LHCN-M2 (cell line): ENCODE measurements around the gene OR2J3. TPM values are rescaled to one million over a fixed set of nuclear protein-coding genes. Genes with fewer than 3 reads are reported as not detected.
A peak's percentile ranks its signal among the peaks of the same experiment; 100 is the strongest.
"Not testable (repeated sequence)": the region's sequence is repeated elsewhere in the genome, so short reads cannot be mapped to it uniquely, and the experiment has no call there.

ENCODE experiments used
- DNase-seq: peaks from one replicate; pipeline ENCODE4 v3.0.0-alpha.2; 2012; ENCODE audit warnings: low read depth
- polyA plus RNA-seq: library from polyadenylated mRNA; unstranded; fragments of >200 nt; gene quantifications from one replicate; pipeline ENCODE4 v1.2.1, GENCODE V29; 2012; ENCODE audit warnings: missing spikeins
- total RNA-seq: library from RNA; depleted of rRNA; stranded (reverse); fragments of >200 nt; gene quantifications from 2 replicates; pipeline ENCODE4 v1.2.3, GENCODE V29; 2014; rRNA removed

OR2J3 gene
- not detected in 2 replicates for total RNA-seq
- polyA plus RNA-seq, result not detected

DNA sequence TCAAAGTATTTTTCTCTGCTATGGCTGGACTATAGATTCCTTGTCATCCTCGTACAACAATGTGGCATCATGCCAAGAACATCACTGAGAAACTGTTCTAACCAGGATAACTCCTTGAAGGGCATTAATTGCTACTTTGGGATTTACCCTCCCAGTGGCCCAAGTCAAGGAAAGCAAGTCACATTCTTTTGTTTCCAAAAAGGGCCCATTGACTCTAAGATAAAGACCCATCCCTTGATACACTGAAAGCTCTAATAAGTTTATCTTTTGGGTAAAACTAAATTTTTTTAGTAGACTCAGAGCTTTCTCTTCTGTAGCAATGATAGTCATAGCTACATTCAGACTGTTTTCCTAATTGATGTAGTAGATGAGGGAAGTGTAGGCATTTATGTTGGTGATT lies at the start of gene OR2J3:
Gene OR2J3 (plus strand): TSS at position 301 of the 400 bp plus-strand sequence. CDS start 3,833 bp downstream, outside the sequence.
- no peak for DNase-seq

DNA sequence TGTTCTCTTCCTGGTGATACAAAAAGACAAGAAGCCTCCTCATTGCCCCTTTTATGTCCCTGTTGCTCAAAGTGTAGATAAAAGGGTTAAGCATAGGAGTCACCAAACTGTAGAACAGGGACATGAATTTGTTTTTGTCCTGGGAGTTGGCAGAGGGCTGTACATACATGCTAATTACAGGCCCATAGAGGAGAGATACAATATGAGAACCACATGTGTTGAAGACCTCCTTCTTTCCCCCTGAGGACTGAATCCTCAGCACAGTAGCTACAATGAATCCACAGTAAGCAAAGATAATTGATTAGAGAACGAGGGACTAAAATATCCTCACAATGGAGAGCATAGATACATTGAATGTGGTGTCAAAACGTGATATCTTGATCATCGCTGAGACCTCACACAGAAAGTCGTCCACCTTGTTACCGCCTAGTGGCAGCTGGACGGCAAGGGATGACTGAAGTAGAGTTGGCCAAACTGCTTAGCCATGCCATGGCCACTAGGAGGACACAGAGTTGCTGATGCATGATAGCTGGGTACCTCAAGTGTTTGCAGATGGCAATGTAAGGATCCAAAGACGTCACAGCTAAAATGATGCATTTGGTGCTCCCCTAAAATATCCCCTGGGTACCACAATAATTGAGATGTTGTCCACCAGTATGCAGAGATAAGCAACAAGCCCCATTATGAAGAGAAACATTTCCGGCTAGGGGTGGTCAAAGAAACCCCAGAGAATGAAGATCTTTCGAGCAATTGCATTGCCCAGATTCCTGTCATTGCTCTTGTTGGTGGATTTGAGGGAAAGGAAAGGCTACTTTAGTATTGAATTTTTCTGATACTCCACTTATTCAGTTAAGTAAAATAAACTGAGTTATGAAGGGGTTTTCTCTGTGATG lies 35.8 kb upstream of the OR2J3 start:
- DNase-seq, result peak; percentile 10

DNA sequence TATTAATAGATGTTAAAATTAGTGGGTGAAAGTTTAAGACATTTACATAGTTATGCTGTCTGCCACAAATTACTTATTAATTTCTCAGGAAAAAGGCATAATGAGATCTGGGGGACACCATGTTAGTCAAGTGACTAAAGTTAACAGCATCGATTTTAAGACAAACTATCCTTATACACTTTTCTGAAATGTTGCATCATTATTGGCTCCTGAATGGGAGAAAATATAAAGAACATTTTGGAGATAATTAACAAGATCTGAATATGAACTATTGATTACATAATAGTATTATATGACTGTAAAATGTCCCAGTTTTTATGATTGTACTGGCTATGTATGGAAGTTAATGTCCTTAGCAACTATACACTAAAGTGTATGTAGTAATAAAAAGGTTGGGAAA lies 28.7 kb upstream of the OR2J3 start:
- no peak for DNase-seq

DNA sequence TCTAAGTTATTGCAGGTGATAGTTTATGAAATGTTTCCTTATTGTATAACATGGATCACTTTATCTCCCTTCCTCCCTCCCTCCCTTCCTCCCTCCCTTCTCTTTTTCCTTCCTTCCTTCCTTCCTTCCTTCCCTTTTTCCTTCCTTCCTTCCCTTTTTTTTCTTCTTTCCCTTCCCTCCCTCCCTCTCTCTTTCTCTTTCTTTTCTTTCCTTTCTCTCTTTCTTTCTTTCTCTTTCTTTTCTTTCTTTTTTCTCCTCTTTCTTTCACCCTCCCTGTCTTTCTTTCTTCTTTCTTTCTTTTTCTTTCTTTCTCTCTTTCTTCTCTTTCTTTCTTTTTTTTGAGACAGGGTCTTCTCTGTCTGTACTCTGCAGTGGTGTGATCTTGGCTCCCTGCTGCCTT lies 26.5 kb upstream of the OR2J3 start:
- no peak for DNase-seq

DNA sequence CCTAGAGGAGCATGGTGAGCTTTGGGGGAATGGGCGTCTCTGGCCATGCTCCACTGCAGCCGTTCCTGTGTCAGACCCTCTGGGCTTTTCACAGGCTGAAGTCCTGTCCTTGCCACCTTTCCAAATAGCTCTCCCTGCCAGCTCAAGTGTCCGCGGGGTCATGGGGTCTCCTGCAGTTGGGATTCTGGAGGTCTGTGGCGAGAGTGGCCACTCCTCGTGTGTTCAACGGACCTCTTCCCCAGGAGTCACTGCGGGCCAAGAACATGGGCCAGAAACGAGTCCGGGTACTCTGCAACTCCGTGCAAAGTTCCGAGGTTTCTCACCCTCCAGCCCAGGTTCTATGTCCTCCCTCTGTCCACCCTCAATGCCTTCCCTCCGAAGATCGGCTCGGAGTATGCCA lies 25.4 kb upstream of the OR2J3 start:
- no peak for DNase-seq

DNA sequence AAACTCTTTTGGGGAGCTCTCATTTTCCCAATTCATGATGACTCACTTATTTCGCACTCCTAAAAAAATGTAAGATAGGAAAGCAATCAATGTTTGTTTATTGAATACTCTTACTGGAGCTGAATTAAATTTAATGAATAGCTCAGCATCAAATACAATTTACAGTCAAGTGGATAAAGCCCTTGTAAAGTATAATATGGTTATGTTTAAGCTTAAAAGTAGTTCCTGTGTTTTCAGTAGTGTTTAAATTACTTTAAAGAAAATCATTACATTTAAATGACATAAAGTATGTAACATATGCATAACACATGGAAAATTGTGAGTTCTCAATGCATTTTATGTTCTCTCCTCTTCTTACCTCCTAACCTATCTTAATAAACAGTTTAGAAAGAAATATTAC lies 20.6 kb upstream of the OR2J3 start, which contains the start of gene OR2B3:
Gene OR2B3 (minus strand): TSS at position 101 of the 400 bp plus-strand sequence. CDS start 65 bp downstream, at position 36.
- DNase-seq, result no peak

DNA sequence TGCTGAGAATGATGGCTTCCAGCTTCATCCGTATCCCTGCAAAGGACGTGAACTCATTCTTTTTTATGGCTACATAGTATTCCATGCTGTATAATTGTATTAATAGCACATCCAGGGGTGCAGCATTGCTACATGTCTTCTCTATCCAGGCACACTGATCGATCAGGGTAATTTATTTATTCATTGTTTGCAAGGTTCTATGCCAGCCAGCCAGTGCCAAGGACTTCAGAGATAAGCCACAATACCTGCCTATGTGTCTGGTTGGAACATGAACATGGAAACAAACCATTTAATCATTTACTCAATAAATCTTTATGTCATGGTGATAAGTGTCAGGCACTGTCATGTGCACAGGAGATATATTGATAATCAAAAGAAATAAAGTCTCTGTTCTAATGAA lies 14.9 kb upstream of the OR2J3 start:
- DNase-seq, result no peak

DNA sequence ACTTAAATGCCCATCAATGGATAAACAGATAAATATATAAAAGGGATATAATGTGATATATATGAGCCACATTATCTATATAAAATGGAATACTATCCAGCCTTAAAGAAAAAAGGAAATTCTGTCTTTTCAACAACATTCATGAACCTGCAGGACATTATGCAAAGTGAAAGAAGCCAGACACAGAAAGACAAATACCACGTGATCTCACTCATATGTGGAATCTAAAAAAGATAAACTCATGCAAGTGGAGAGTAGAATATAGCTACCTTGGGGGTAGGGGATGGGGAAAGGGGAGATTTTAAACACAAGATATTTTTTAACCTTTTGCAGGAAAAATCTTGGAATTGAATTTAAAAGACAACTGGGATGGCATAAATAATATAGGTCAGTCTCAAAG lies 10.1 kb upstream of the OR2J3 start:
- no peak for DNase-seq

DNA sequence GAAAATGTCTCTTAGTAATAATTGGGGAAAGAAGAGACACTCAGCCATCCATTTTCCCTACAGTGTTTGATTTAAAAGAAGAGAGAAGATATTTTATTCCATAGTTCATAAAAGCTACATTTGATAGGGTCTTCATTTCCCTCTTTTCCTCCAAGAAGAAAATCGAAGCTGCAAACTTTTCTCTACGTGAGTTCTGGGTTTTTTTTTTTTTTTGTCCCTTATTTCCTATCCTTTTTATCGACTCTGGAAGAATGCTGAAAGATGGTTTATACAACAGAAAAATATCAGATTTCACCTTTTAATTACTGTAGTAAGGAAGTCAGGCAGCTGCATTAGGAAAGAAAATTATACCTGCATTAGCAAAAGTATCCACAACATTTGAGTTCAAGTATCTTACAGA lies 8.7 kb upstream of the OR2J3 start, which contains the start of gene OR2J1:
Gene OR2J1 (plus strand): TSS at position 301 of the 400 bp plus-strand sequence. CDS start 1,453 bp downstream, outside the sequence.
- DNase-seq, result no peak

DNA sequence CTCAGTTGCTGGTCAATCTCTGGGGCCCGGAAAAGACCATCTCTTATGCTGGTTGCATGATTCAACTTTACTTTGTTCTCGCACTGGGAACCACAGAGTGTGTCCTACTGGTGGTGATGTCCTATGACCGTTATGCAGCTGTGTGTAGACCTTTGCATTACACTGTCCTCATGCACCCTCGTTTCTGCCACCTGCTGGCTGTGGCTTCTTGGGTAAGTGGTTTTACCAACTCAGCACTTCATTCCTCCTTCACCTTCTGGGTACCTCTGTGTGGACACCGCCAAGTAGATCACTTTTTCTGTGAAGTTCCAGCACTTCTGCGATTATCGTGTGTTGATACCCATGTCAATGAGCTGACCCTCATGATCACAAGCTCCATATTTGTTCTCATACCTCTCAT lies 4.3 kb downstream of the OR2J3 start:
- no peak for DNase-seq

DNA sequence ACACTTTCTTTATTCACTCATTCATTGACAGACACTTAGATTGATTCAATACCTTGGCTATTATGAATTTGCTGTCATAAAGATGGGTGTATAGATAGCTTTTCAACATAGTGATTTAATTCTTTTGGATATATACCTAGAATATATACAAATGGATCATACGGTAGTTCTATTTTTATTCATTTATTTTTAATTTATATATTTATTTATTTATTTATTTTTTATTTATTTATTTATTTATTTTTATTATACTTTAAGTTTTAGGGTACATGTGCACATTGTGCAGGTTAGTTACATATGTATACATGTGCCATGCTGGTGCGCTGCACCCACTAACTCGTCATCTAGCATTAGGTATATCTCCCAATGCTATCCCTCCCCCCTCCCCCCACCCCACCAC lies 7.1 kb downstream of the OR2J3 start:
- not testable (repeated sequence) for DNase-seq

DNA sequence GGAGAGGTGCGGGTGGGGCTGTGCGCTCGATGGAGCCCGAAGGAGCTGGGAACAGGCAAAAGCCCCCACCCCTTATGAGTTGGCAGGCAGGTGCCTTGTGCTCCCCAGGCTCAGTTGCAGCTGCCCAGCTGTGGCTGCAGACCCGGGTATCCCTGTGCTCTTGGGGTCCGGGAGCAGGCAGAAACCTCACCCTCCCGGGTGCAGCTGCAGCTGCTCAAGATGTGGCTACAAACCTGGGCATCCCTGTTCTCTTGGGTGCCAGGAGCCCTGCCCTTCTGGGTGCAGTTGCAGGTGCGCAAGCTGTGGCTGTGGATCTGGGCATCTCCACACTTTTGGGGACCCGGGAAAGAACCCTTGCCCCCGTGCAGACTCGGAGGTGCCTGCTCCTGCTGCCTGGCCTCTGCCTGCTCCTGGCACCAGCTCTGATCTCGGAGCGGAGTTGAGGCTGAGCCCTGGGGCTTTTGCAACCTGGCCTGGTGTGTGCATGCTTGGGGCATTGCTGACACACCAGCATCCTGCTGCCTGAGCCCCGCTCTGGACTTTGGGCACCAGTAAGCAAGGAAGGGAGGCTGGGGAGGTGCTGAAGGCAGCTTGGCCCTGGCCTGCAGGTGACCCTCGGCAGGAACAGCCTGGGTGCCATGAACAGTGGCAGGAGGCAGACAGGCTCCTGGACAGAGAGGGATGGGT lies 21.6 kb downstream of the OR2J3 start:
- DNase-seq, result no peak

DNA sequence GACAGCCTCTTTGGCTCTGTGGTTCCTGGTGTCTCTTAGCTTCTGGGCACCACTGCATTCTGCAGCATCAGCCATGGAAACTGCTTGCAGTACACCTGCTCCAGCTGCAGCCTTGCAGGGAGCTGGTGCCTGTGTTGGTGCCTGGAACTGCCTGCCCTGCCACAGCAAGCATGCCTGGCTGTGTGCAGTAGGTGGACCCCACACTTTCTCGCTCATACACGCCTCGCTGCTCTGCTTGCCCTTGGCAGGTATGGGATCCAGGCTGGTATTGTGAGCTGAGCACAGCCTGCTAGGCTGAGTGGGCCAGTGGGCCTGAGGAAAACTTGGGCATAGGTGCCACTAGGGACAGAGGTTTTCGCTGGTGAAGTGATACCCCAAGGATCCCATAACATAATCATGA lies 22.8 kb downstream of the OR2J3 start:
- DNase-seq, result no peak

DNA sequence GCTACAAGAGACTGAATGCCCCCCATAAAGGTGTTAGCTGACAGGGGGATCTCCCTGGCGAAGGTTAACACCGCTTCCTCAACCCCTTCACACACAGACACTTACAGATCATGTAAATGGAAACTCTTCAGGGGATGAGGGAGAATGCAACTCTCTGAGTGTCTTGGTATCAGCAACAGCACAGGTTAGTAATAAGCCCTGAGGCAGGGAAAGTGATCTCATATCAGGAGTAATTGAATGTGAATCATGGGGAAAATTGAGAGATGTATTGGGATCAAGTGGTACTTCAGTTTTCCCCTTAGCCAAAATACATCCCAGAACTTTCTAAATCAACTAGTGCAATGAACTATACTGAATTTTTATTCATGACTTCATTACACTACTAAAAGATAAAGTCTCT lies 23.8 kb downstream of the OR2J3 start:
- no peak for DNase-seq

DNA sequence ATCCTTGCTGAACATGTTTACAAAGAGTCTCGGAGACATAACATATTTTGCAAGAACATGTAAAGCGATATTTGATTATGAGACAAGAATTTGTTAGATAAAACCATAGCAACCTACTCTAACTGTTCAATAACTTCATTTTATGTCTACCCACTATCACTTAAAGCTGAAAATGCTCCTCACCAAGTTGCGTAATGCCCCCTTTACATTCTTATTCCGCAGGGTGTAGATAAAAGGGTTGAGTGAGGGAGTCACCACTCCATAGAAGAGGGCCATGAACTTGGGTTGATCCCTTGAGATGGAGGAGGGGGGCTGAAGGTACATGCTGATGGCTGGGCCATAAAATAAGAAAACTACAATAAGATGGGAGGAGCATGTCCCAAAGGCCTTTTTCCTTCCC lies 29.9 kb downstream of the OR2J3 start:
- no peak for DNase-seq

DNA sequence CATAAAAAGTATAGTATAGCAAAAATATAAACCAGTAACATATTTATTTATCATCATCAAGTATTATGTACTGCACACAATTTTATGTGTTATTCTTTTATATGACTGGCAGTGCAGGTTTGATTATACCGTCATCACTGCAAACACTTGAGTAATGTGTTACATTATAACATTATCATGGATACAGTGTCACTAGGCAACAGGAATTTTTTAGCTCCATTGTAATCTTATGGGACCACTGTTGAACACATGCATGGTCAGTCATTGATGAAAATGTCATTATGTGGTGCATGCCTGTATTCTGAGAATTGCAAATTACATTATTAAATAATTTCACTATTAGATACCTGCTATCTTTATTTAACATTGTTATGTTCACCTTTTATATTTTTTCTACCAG lies 33.7 kb downstream of the OR2J3 start:
- DNase-seq, result no peak

DNA sequence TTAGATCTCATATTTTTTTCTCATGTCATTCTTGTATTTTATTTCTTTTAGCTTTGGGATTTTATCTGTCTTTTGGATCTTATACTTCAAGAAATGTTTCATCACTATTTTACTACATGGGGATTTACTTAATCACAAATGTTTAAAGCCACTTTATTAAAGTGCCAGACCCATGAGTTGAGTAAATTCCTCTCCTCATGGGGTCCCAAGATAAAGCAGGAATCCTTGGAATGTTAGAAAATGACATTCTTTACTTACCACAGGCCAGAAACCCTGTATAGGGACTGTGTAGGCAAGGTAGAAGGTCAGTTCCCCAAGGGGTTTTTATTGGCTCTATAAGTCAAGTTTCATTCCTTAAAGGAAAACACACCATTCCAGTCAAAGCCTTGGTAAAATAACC lies 34.5 kb downstream of the OR2J3 start:
- no peak for DNase-seq

DNA sequence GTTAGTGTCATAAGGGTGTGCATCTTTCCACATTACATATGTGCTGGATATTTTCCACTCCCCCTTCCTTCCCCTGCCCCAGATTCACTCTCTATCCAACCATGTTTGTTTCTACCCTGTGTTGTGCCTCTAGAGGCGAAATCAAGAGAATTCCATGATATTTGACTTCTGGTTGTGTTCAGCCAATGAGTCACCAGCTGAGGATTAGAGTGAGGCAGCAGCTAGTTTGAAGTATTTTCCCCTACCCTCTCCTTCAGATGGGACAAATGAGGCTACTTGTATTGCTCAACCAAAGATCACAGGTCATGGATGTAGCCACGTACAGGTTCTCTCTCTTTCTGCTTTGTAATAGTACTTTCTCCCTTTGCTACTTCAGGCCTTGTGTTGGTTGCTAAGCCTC lies 38.3 kb downstream of the OR2J3 start:
- no peak for DNase-seq

DNA sequence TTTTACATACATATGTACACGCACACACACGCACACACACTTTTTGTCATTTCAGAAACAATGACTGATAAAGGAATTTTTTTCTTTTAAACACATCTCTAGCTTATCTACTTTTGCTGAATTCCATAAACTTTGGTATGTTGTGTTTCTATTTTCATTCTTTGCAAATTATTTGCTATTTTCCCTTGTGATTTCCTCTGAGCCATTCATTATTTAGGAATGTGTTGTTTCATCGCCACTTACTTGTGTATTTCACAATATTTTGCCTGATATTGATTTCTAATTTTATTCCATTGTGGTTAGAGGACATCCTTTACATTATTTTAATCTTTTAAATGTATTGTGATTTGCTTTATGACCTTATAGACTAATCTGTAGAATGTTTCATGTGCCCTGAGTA lies 39.2 kb downstream of the OR2J3 start:
- DNase-seq, result no peak

DNA sequence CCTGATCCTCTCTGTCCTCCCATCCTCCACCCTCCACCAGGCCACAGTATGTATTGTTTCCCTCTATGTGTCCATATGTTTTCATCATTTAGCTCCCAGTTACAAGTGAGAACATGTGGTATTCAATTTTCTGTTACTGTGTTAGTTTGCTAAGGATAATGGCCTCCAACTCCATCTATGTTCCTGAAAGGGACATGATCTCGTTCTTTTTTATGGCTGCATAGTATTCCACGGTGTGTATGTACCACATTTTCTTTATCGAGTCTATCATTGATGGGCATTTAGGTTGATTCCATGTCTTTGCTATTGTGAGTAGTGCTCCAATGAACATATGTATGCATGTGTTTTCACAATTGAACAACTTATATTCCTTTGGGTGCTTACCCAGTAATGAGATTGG lies 41.6 kb downstream of the OR2J3 start:
- not testable (repeated sequence) for DNase-seq

DNA sequence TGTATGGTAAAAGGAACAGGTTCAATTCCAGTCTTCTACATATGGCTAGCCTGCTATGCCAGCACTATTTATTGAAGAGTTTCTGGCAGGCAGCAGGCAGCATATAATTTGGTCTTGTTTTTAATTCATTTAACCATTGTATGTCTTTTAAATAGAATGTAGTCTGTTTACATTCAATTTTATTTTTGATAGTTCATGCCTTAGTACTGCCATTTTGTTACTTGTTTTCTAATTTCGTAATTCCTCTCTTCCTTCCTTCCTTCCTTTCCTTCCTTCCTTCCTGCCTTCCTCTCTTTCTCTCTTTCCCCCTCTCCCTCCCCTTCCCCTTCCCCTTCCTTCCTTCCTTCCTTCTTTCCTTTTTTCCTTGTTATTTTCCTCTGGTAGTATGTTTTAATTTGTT lies 45.2 kb downstream of the OR2J3 start:
- DNase-seq, result no peak

DNA sequence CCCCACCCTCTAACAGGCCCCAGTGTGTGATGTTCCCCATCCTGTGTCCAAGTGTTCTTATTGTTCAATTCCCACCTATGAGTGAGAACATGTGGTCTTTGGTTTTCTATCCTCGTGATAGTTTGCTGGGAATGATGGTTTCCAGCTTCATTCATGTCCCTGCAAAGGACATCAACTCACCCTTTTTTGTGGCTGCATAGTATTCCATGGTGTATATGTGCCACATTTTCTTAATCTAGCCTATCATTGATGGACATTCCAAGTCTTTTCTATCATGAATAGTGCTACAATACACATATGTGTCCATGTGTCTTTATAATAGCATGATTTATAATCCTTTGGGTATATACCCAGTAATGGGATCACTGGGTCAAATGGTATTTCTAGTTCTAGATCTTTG lies 47.3 kb downstream of the OR2J3 start:
- DNase-seq, result not testable (repeated sequence)

DNA sequence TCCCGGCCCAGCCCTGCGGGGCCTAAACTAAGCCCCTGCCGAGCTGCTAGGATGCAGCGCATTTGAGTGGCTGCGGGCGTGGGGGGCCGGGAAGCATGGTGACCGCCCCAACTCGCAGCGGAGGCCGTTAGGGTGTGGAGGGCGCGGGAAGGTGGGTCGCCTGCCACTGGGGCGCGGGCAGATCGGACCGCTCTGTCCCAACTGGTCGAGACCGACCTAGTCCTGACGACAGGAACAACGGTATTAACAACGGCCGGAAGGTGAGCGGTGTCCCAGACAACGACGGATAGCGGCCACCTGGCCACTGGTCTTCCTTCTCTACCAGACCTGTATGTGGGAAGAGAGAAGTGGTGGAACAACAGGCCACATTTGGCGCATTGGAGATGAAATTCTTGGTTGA lies 52.1 kb downstream of the OR2J3 start:
- DNase-seq, result not testable (repeated sequence)
